Prostate gland (tissue), 2 donors: ENCODE results near the gene KCNQ1. TPM values are rescaled to one million over a fixed set of nuclear protein-coding genes. Genes with fewer than 3 reads are reported as not detected.

Experiments used
- DNase-seq: peaks from one replicate; pipeline ENCODE4 v3.0.0-alpha.2; 2019; ENCODE audit warnings: low spot score
- H3K27ac ChIP-seq, 2 donors: fragments of 200-600 bp; sonication (generic); 2 replicates each; pipeline ENCODE4 v1.5.1; 2017 to 2019
- H3K27me3 ChIP-seq: fragments of 200-600 bp; sonication (generic); replicated peaks from 2 replicates; pipeline ENCODE4 v1.5.1; 2019; ENCODE audit not compliant: insufficient read depth
- H3K36me3 ChIP-seq, 2 donors: fragments of 200-600 bp; sonication (generic); 1 replicate in 1 of 2; 2 replicates in 1 of 2; pipeline versions ENCODE4 v1.5.1 to v1.8.1; 2017 to 2019
- H3K4me1 ChIP-seq: fragments of 200-600 bp; sonication (generic); replicated peaks from 2 replicates; pipeline ENCODE4 v1.5.1; 2019
- H3K4me3 ChIP-seq, 2 donors: fragments of 200-600 bp; sonication (generic); 2 replicates each; pipeline ENCODE4 v1.5.1; 2017 to 2019
- H3K9me3 ChIP-seq: fragments of 200-600 bp; sonication (generic); 2 replicates; pipeline ENCODE4 v1.5.1; 2017
- POLR2A ChIP-seq: fragments of 450-650 bp; IDR thresholded peaks from one replicate; pipeline ENCODE4 v1.6.1; 2016; ENCODE audit warnings: antibody characterized with exemption, mild to moderate bottlenecking
- POLR2AphosphoS5 ChIP-seq: sonication (generic); formaldehyde crosslinking; IDR thresholded peaks from one replicate; pipeline ENCODE4 v1.6.1; 2017; ENCODE audit warnings: antibody characterized with exemption
- WGBS: methylation state at CpG from one replicate; pipeline ENCODE4 v1.1.5; 2018; 5-methylcytosine and 5-hydroxymethylcytosine counted together
- intact Hi-C: fragments of 100-400 bp; cut with DNase I; formaldehyde crosslinking; loops from one replicate; pipeline ENCODE4 v1.14.2; 2022
- total RNA-seq, 2 donors: library from RNA; depleted of rRNA; stranded (reverse); fragments of >200 nt; gene quantifications; one replicate each; pipeline ENCODE4 v1.1.0, GENCODE V29; 2016
- TF ChIP-seq, protein P1 (sequence below), 4 experiments: fragments of 200-600 bp in 2 of 4; fragments of 450-650 bp in 2 of 4; sonication (generic) in 2 of 4; IDR thresholded peaks; 1 replicate in 3 of 4; 2 replicates in 1 of 4; pipeline ENCODE4 v1.5.1; 2016 to 2019; ENCODE audit warnings: antibody characterized with exemption in 4 of 4, mild to moderate bottlenecking in 2 of 4, moderate library complexity in 2 of 4

The KCNQ1 gene
- total RNA-seq, 2 donors from 2014 or later: 10.0 to 33.8 TPM

GRCh38 chr11:2662024-2662312 lies 217.2 kb downstream of the KCNQ1 start:
- no peaks in the 10 kb centered on the region for H3K9me3 ChIP-seq
- TF ChIP-seq POLR2AphosphoS5 (no peak), POLR2A (no peak)
- TF ChIP-seq, protein P1, sequence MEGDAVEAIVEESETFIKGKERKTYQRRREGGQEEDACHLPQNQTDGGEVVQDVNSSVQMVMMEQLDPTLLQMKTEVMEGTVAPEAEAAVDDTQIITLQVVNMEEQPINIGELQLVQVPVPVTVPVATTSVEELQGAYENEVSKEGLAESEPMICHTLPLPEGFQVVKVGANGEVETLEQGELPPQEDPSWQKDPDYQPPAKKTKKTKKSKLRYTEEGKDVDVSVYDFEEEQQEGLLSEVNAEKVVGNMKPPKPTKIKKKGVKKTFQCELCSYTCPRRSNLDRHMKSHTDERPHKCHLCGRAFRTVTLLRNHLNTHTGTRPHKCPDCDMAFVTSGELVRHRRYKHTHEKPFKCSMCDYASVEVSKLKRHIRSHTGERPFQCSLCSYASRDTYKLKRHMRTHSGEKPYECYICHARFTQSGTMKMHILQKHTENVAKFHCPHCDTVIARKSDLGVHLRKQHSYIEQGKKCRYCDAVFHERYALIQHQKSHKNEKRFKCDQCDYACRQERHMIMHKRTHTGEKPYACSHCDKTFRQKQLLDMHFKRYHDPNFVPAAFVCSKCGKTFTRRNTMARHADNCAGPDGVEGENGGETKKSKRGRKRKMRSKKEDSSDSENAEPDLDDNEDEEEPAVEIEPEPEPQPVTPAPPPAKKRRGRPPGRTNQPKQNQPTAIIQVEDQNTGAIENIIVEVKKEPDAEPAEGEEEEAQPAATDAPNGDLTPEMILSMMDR (IDR thresholded peaks at IDR 0.05): no peak
- intact Hi-C loops: no loop called here
- no peak overlapping the region for H3K4me3 ChIP-seq
- H3K27ac ChIP-seq: no peak overlapping the region
- H3K36me3 ChIP-seq: no peaks in the 10 kb centered on the region
- no peaks in the 10 kb centered on the region for H3K27me3 ChIP-seq
- 96% methylated on average over 5 of the region's 5 CpGs for WGBS
- no peaks in the 10 kb centered on the region for H3K4me1 ChIP-seq
- DNase-seq: no peak

GRCh38 chr11:2662430-2663299 lies 217.9 kb downstream of the KCNQ1 start:
- Histone ChIP-seq H3K9me3 (no peaks in the 10 kb centered on the region), H3K27ac (no peak overlapping the region), H3K4me3 (no peak overlapping the region), H3K4me1 (no peaks in the 10 kb centered on the region), H3K36me3 (no peaks in the 10 kb centered on the region), H3K27me3 (no peaks in the 10 kb centered on the region)
- TF ChIP-seq POLR2A (no peak), POLR2AphosphoS5 (no peak)
- TF ChIP-seq, protein P1 (IDR thresholded peaks at IDR 0.05): no peak
- intact Hi-C loops: no loop called here
- no peak for DNase-seq
- WGBS: 95% methylated on average over 19 of the region's 19 CpGs

- Histone ChIP-seq H3K27me3 (no peaks in the 10 kb centered on the region), H3K4me1 (no peaks in the 10 kb centered on the region), H3K4me3 (no peak overlapping the region), H3K9me3 (no peaks in the 10 kb centered on the region), H3K36me3 (no peaks in the 10 kb centered on the region), H3K27ac (no peak overlapping the region)
- 97% methylated on average over 2 of the region's 2 CpGs for WGBS
- intact Hi-C loops: no loop called here
- no peak for DNase-seq
- TF ChIP-seq, protein P1 (IDR thresholded peaks at IDR 0.05): no peak
- TF ChIP-seq POLR2AphosphoS5 (no peak), POLR2A (no peak)
Measured at GRCh38 chr11:2663506-2663905, 218.7 kb downstream of the KCNQ1 start.

GRCh38 chr11:2663915-2664314 lies 219.1 kb downstream of the KCNQ1 start:
- Histone ChIP-seq H3K9me3 (no peaks in the 10 kb centered on the region), H3K4me1 (no peaks in the 10 kb centered on the region), H3K27me3 (no peaks in the 10 kb centered on the region), H3K27ac (no peak overlapping the region), H3K4me3 (no peak overlapping the region), H3K36me3 (no peaks in the 10 kb centered on the region)
- intact Hi-C loops: no loop called here
- no peak for DNase-seq
- TF ChIP-seq POLR2AphosphoS5 (no peak), POLR2A (no peak)
- TF ChIP-seq, protein P1 (IDR thresholded peaks at IDR 0.05): no peak

DNA sequence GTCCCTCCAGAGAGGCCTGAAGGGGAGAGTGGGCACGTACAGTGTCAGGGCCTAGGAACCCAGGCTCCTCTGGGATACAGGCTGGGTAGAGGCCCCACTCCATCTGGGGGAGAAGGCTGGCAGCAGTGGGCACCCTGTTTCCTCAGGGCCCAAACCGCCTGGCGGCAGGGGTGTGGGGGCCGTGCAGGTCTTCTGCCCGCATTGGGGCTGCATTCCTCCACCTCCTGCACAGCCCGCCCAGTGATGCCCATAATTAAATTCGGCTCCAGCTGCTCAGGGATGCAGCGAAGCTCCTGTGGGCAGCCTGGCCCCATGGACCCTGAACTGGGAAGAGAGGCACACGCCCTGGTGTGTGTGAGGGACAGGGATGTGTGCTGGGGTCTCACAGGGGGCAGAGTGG lies 219.6 kb downstream of the KCNQ1 start:
- no peak for TF ChIP-seq POLR2AphosphoS5
- no peaks in the 10 kb centered on the region for H3K9me3 ChIP-seq
- WGBS: 97% methylated on average over 8 of the region's 9 CpGs
- DNase-seq: peak; percentile 1
- H3K4me1 ChIP-seq: no peaks in the 10 kb centered on the region
- intact Hi-C loops: no loop called here
- H3K27ac ChIP-seq: no peak overlapping the region
- H3K4me3 ChIP-seq: no peak overlapping the region
- no peaks in the 10 kb centered on the region for H3K27me3 ChIP-seq
- no peaks in the 10 kb centered on the region for H3K36me3 ChIP-seq
